HEK293 (cell line): ENCODE data around the gene AXDND1.
"Not testable (repeated sequence)": the region's sequence is repeated elsewhere in the genome, so short reads cannot be mapped to it uniquely, and the experiment has no call there.

Experiments
- CTCF ChIA-PET: fragments of 350-600 bp; formaldehyde crosslinking; extraction: SDS; loops from one replicate; lab custom pipeline; 2021; ENCODE audit warnings: antibody characterized with exemption; lab: Yijun Ruan, JAX
- POLR2A ChIA-PET: fragments of 300-600 bp; formaldehyde crosslinking; extraction: SDS; loops from one replicate; lab custom pipeline; 2020; ENCODE audit warnings: antibody characterized with exemption, inconsistent platforms; lab: Yijun Ruan, JAX
- H3K27ac ChIP-seq: fragments of 200-500 bp; sonication (Bioruptor generic); 2 replicates; pipeline ENCODE4 v1.5.1; 2014; ENCODE audit warnings: low read depth, low read length, control low read depth, inconsistent platforms; ENCODE audit errors: extremely low read depth
- H3K36me3 ChIP-seq, 2 experiments: fragments of 200-500 bp in 1 of 2; sonication (Bioruptor generic) in 1 of 2; 1 replicate in 1 of 2; 2 replicates in 1 of 2; pipeline ENCODE4 v1.5.1; 2014 to 2017; ENCODE audit warnings: inconsistent platforms in 2 of 2, low read length in 2 of 2; ENCODE audit not compliant: control insufficient read depth in 2 of 2, insufficient read depth in 1 of 2
- H3K4me1 ChIP-seq: fragments of 200-500 bp; sonication (Bioruptor generic); 2 replicates; pipeline ENCODE4 v1.5.1; 2014; ENCODE audit warnings: mild to moderate bottlenecking, low read length, inconsistent platforms; ENCODE audit not compliant: control insufficient read depth, insufficient read depth
- H3K4me3 ChIP-seq: 2 replicates; pipeline ENCODE4 v1.5.1; 2011; ENCODE audit warnings: low read depth, mild to moderate bottlenecking, control low read depth, low read length, moderate library complexity
- H3K9me3 ChIP-seq: fragments of 200-500 bp; sonication (Bioruptor generic); 2 replicates; pipeline ENCODE4 v1.5.1; 2014; ENCODE audit warnings: low read depth, low read length, inconsistent platforms; ENCODE audit not compliant: control insufficient read depth, insufficient read depth
- BCL11B ChIP-seq: fragments of 450-650 bp; formaldehyde crosslinking; IDR thresholded peaks from 2 replicates; pipeline ENCODE4 v1.5.1; 2016; ENCODE audit warnings: low read depth, missing biosample characterization, missing genetic modification characterization
- ELK4 ChIP-seq: IDR thresholded peaks from 2 replicates; pipeline ENCODE4 v1.6.1; 2011; ENCODE audit warnings: mild to moderate bottlenecking, low read depth, low read length, borderline replicate concordance
- HOXA7 ChIP-seq: sonication (generic); formaldehyde crosslinking; IDR thresholded peaks from 2 replicates; pipeline ENCODE4 v1.8.1; 2022; ENCODE audit warnings: missing genetic modification reagents, borderline replicate concordance
- KLF7 ChIP-seq: fragments of 450-650 bp; formaldehyde crosslinking; IDR thresholded peaks from 2 replicates; pipeline ENCODE4 v1.5.1; 2016; ENCODE audit warnings: missing biosample characterization, missing genetic modification characterization, borderline replicate concordance
- KLF8 ChIP-seq: fragments of 450-650 bp; formaldehyde crosslinking; IDR thresholded peaks from 2 replicates; pipeline ENCODE4 v1.5.1; 2016; ENCODE audit warnings: missing biosample characterization, missing genetic modification characterization
- ZBTB1 ChIP-seq: fragments of 450-650 bp; formaldehyde crosslinking; IDR thresholded peaks from 2 replicates; pipeline ENCODE4 v1.5.1; 2016; ENCODE audit warnings: missing biosample characterization, missing genetic modification characterization
- ZBTB26 ChIP-seq: fragments of 450-650 bp; formaldehyde crosslinking; optimal IDR thresholded peaks from 2 replicates; pipeline ENCODE3; 2016; ENCODE audit warnings: missing biosample characterization, mild to moderate bottlenecking, missing genetic modification characterization
- ZBTB6 ChIP-seq: fragments of 450-650 bp; formaldehyde crosslinking; IDR thresholded peaks from 2 replicates; pipeline ENCODE4 v1.5.1; 2017; ENCODE audit warnings: missing biosample characterization, missing genetic modification characterization
- ZIC2 ChIP-seq: fragments of 450-650 bp; formaldehyde crosslinking; IDR thresholded peaks from 2 replicates; pipeline ENCODE4 v1.5.1; 2016; ENCODE audit warnings: missing biosample characterization, missing genetic modification characterization
- ZNF146 ChIP-seq: fragments of 450-650 bp; formaldehyde crosslinking; IDR thresholded peaks from 2 replicates; pipeline ENCODE4 v1.5.1; 2016; ENCODE audit warnings: missing biosample characterization, missing genetic modification characterization
- ZNF19 ChIP-seq: fragments of 450-650 bp; formaldehyde crosslinking; IDR thresholded peaks from 2 replicates; pipeline ENCODE4; 2016; ENCODE audit warnings: missing biosample characterization, missing genetic modification characterization, low read depth
- ZNF2 ChIP-seq: fragments of 450-650 bp; formaldehyde crosslinking; IDR thresholded peaks from 2 replicates; pipeline ENCODE4 v1.5.1; 2016; ENCODE audit warnings: missing biosample characterization, missing genetic modification characterization
- ZNF335 ChIP-seq: fragments of 450-650 bp; formaldehyde crosslinking; conservative IDR thresholded peaks from 2 replicates; pipeline ENCODE4 v1.5.1; 2016; ENCODE audit warnings: missing biosample characterization, missing genetic modification characterization
- ZNF433 ChIP-seq: fragments of 450-650 bp; formaldehyde crosslinking; IDR thresholded peaks from 2 replicates; pipeline ENCODE4 v1.5.1; 2016; ENCODE audit warnings: missing biosample characterization, missing genetic modification characterization, low read depth
- ZNF549 ChIP-seq: fragments of 450-650 bp; IDR thresholded peaks from 2 replicates; pipeline ENCODE4 v1.5.1; 2018; ENCODE audit warnings: missing biosample characterization, missing genetic modification characterization, mild to moderate bottlenecking, inconsistent platforms, moderate library complexity
- ZNF560 ChIP-seq: fragments of 450-650 bp; formaldehyde crosslinking; IDR thresholded peaks from 2 replicates; pipeline ENCODE4 v1.5.1; 2017; ENCODE audit warnings: missing biosample characterization, missing genetic modification characterization, borderline replicate concordance
- ZNF629 ChIP-seq: fragments of 450-650 bp; formaldehyde crosslinking; IDR thresholded peaks from 2 replicates; pipeline ENCODE4 v1.5.1; 2017; ENCODE audit warnings: missing biosample characterization, missing genetic modification characterization
- ZNF76 ChIP-seq: fragments of 450-650 bp; formaldehyde crosslinking; IDR thresholded peaks from 2 replicates; pipeline ENCODE4; 2016; ENCODE audit warnings: low read depth, missing biosample characterization, missing genetic modification characterization, borderline replicate concordance
- ZSCAN23 ChIP-seq: fragments of 450-650 bp; formaldehyde crosslinking; IDR thresholded peaks from 2 replicates; pipeline ENCODE4 v1.5.1; 2016; ENCODE audit warnings: missing biosample characterization, missing genetic modification characterization
- TF ChIP-seq, protein P1 (sequence below): fragments of 450-650 bp; formaldehyde crosslinking; IDR thresholded peaks from 2 replicates; pipeline ENCODE4 v1.5.1; 2016; ENCODE audit warnings: missing biosample characterization, missing genetic modification characterization

AXDND1 gene

DNA sequence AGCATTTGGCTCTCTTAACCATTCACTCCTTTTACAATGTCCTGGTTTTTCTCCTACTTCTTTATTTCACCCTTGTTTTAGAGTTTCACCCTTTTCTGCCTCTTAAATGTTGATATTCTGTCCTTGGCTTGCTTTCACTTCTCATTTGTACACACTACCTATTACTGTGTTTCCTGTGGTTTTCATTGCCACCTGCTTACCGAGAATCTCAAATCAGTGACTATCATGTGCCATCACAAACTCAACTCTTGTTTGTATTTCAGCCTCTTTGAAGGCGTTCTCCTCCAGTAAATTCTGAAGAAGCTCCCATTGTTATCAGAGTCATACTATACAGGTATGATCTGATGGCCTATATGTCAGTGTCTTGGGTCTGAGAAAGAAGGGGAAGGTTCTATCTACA is 144.3 kb downstream of the AXDND1 start (continued):
- no peak for TF ChIP-seq ZNF19 (tag by site-specific recombination)
- no peak for TF ChIP-seq ZNF335 (tag by site-specific recombination)
- TF ChIP-seq ZNF560 (tag by site-specific recombination), result no peak
- TF ChIP-seq ZIC2 (tag by site-specific recombination), result no peak
- no peak for TF ChIP-seq ZNF76 (tag by site-specific recombination)
- no peak for TF ChIP-seq ZNF629 (tag by site-specific recombination)

GRCh38 chr1:179516976-179517705 is 151.4 kb downstream of the AXDND1 start:
- CTCF ChIA-PET, result interaction anchor here (1.5 kb wide), 1 partner anchor 11 kb away, joined by 3 read pairs; no protein-coding TSS in a partner anchor
- no peak overlapping the region for H3K27ac ChIP-seq
- H3K9me3 ChIP-seq, result no peaks in the 10 kb centered on the region
- H3K4me3 ChIP-seq, result no peak overlapping the region
- no peaks in the 10 kb centered on the region for H3K36me3 ChIP-seq
- POLR2A ChIA-PET, result no interaction called here
- H3K4me1 ChIP-seq, result no peaks in the 10 kb centered on the region
- no peak for TF ChIP-seq ZBTB6 (tag by site-specific recombination)
- peak; percentile 20; the same call in 1 of the 2 replicates for TF ChIP-seq ZIC2 (tag by site-specific recombination)

GRCh38 chr1:179518544-179518943 is 152.8 kb downstream of the AXDND1 start:
- not testable (repeated sequence) for H3K4me1 ChIP-seq, H3K36me3 ChIP-seq, H3K27ac ChIP-seq, H3K9me3 ChIP-seq, H3K4me3 ChIP-seq
- CTCF ChIA-PET, result interaction anchor here (1.5 kb wide), 1 partner anchor 13 kb away, joined by 3 read pairs; no protein-coding TSS in a partner anchor
- POLR2A ChIA-PET, result interaction anchor here (0.7 kb wide), 1 partner anchor 388 kb away, joined by 5 read pairs; no protein-coding TSS in a partner anchor
- peak; percentile 55 for TF ChIP-seq ZNF146 (tag by site-specific recombination)

DNA sequence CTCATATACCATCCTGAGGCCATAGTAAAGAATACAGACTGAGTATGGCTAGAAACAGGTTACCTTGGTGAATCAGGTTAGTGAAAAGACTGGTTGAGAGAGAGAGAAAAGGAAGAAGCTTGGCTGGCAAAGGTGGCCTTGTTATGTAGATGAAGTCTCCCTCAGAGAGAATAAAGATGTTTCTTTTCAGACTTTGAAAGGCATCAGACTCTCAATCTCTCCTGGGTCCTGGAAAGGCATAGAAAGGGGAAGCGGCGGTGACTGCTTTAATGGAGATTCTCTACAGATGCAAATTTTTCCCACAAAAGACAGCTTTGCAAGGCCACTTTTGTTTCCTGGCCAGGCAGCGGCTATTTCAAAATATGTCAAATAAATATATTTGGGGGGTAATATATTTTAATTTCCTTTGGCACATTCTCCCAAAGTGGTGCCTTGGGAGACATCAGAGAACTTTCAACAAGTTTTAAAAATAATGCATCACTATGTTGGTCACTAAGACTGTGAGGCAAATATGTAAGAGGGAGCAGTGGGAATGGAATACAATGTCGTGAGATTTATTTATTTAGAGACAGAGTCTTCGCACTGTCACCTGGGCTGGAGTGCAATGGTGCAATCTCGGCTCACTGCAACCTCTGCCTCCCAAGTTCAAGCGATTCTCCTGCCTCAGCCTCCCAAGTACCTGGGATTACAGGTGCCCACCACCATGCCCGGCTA is 163.9 kb downstream of the AXDND1 start:
- no peak overlapping the region for H3K27ac ChIP-seq
- ChIA-PET POLR2A (no interaction called here), CTCF (no interaction called here)
- TF ChIP-seq ZNF560 (tag by site-specific recombination) (no peak), ZNF549 (tag by site-specific recombination) (no peak), KLF7 (tag by site-specific recombination) (no peak), ZNF2 (tag by site-specific recombination) (no peak), ZBTB1 (no peak), ZNF433 (tag by site-specific recombination) (no peak), KLF8 (no peak), ELK4 (no peak), HOXA7 (CRISPR knock-in tag) (no peak), ZSCAN23 (no peak), ZBTB26 (tag by site-specific recombination) (no peak), BCL11B (tag by site-specific recombination) (no peak)
- TF ChIP-seq, protein P1, sequence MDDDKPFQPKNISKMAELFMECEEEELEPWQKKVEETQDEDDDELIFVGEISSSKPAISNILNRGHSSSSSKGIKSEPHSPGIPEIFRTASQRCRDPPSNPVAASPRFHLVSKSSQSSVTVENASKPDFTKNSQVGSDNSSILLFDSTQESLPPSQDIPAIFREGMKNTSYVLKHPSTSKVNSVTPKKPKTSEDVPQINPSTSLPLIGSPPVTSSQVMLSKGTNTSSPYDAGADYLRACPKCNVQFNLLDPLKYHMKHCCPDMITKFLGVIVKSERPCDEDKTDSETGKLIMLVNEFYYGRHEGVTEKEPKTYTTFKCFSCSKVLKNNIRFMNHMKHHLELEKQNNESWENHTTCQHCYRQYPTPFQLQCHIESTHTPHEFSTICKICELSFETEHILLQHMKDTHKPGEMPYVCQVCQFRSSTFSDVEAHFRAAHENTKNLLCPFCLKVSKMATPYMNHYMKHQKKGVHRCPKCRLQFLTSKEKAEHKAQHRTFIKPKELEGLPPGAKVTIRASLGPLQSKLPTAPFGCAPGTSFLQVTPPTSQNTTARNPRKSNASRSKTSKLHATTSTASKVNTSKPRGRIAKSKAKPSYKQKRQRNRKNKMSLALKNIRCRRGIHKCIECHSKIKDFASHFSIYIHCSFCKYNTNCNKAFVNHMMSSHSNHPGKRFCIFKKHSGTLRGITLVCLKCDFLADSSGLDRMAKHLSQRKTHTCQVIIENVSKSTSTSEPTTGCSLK, result no peak

More for the DNA sequence above, 163.9 kb downstream of the AXDND1 start:
- no peaks in the 10 kb centered on the region for H3K4me1 ChIP-seq
- H3K36me3 ChIP-seq, result no peaks in the 10 kb centered on the region
- no peaks in the 10 kb centered on the region for H3K9me3 ChIP-seq
- H3K4me3 ChIP-seq, result no peak overlapping the region
